Fibroblast of skin of right biceps (primary cell): ENCODE results near the gene WDR82.

Source experiments
- DNase-seq: peaks from one replicate; pipeline ENCODE4 v3.0.0-alpha.2; 2013

WDR82 gene

DNA sequence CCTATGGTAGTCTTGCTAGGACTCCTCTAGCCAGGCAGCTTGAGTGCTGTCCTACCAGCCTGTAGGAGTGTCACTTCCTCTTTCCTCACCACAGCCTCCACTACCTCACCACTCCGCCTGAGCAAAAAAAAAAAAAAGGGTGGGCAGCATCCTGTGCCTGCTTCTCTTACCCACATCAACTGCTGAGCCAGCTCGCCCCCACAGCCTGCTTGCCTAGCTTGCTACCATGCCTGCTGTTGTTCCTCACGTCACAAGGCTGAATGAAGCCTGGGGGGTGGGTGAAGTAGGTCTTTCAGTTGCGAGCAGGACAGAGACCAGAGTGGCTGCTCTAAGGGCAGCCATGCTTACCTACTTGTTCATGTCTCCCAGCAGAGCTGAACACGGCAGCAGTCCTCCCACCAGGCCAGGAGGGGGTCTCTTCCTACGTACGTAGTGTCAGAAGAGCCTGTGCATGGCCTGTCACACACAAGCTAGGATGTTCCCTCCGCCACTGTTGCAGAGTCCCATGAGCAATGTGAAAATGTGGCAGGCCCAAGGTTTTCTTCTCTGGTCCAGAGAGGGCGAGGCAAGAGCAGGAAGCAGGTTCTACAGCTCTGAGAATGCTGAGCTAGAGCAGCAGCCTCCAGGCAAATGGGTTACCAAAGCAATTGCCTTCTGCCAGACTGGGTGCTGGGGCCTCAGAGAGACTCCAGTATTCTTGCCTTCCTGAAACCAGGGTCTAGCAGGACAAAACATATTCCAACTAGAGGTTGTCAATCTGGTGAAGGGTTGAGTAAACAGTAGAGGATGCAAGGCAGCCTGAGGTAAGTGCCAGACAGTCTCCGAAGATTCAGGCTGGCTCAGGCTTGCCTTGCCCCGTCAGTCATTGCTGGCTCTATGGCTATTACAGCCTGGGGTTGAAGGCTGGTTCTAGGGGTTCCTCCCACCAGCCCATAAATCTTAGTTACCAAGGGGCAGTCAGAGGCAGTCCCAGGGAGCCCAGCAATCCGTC, 24.8 kb downstream of the WDR82 start:
- no peak for DNase-seq

DNA sequence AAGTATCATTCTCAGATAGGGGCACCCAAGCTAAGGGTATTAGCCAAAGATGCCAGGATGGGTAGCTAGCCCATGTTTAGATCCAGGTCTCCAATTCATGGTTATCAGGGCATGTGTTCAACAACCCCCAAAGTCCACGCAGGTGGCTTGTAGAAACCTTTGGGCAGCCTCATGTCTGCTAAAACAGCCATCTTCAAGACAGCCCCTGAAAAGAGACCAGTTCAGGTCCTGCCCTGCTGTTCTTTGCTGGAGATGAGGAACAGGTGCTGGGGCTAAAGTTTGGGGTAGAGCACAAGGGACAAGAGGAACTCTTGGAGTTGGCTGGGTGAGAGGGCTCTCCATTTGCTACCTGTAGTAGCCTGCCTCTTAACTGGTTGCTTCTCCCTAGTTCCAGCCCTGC, 28.3 kb downstream of the WDR82 start:
- DNase-seq, result no peak

DNA sequence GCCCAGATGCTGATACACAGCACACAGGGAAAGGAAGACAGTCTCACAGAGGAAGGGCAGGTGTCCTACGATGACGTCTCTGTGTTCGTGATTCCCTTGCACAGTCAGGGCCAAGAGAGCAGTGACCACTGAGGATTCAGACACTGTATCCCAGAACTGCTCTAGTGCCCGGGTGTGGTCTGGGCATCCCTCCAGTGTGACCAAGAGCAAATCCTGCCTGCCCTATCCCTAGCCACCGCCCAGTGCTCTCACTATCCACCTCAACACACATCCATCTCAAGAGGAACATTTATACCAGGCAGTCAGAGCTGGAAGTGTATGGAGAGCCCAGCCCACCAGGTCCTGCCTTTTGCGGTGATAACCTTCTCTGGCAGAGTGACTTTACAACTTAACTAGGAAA, 28.8 kb downstream of the WDR82 start:
- no peak for DNase-seq

DNA sequence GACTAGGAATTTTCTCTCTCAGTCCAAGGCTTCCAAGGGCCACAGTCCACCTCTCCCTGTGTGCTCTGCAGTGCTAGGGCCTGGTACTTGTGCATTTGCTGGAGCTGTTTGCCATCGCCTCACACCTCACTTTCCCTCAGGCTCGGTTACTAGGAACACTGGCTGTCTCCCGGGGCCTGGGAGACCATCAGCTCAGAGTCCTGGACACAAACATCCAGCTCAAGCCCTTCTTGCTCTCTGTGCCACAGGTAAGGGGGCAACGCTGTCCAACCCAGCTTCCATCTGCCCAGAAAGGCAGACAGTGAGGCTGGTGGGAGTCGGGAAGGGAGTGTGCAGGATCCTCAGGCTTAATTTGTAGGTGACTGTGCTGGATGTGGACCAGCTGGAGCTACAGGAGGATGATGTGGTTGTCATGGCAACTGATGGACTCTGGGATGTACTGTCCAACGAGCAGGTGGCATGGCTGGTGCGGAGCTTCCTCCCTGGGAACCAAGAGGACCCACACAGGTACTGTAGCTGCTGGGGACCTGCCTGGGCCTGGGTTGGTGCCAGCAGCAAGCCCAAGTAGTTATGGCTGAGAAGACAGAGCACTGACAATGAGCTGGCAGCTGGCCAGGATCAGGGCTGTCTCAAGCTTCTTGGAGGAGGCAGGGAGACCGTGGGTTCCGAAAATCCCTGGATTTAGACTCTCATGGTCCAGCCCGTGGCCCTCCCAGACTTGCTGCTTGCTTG, 29.5 kb downstream of the WDR82 start:
- DNase-seq, result peak; percentile 19

DNA sequence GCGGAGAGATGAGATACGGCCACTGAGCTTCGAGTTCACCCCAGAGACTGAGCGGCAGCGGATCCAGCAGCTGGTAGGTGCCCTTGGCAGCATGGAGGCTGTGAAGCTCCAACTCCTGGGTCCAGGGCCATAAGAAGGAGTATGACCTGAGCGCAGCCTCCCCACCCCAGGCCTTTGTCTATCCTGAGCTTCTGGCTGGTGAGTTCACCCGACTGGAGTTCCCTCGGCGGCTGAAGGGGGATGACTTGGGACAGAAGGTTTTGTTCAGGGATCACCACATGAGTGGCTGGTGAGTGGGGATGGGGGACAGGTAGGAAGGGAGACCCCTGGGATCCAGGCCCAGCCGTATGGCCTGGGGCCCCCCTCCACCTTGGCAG, 30.3 kb downstream of the WDR82 start:
- no peak for DNase-seq

DNA sequence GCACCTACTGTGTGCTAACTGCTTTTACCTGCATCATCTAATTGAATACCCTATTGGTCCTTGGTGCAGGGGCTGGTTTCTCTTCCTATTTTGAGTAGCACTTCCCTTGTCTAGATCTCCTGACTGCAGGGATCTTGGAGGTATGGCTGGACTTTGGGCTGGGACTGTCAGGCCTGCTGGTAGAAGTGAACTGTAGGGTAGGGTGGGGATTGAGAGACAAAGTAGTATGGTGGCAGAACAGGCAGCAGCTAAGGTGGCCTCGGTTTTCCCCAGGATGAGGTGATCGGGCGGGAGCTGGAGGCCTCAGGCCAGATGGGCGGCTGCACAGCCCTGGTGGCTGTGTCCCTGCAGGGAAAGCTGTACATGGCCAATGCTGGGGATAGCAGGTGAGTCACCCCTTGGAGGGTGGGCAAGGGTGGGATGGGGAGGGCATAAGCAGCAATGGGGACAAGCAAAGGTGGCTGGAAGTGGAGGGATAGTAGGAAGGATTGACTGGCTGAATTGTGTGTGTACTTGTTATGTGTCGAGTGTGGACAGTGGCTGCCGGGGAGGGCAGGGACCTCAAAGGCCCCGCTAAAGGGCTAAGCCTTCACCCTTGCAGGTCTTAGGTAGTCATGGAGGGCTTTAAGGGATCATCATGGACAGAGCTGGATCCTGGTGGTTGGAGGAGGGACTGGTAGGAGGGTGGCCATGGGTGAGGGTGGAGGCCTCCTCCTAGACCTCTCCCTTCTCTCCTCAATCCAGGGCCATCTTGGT, 30.9 kb downstream of the WDR82 start:
- DNase-seq, result no peak

DNA sequence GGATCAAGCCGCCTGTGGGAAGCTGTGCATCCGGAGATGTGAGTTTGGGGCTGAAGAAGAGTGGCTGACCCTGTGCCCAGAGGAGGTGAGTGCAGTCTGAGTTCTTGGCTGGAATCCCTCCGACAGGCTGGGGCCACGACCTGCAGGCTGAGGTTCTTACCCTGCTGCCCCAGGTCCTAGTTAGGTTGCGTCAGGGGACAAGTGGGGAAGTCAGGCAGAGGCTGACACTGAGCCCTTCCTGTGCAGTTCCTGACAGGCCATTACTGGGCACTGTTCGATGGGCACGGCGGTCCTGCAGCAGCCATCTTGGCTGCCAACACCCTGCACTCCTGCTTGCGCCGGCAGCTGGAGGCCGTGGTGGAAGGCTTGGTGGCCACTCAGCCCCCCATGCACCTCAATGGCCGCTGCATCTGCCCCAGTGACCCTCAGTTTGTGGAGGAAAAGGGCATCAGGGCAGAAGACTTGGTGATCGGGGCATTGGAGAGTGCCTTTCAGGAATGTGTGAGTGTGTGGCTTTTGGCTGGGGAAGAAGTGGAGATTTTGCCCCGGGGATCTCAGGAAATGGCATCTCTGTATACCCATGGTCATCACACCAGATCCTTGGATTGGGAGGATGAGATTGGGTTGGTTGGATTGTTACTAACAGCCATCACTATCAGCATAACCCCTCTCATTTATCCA, 31.6 kb downstream of the WDR82 start:
- no peak for DNase-seq

DNA sequence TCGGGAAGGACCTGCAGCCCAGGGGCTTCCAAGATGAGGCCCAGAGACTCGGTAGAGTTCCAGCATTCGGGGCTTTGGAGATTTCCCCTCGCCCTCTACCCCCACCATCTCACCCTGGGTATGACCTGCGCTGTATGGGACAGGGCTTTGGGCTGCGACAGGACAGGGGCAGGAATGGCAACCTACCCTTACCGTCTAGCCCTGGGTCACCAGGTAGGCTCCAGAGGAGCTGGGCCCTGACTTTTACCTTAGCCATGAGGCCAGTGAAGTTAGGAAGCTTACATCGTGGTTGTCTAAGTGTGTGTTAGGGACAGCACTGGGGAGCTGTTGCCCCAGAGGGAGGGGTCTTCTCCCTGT, 32.2 kb downstream of the WDR82 start:
- DNase-seq, result no peak

DNA sequence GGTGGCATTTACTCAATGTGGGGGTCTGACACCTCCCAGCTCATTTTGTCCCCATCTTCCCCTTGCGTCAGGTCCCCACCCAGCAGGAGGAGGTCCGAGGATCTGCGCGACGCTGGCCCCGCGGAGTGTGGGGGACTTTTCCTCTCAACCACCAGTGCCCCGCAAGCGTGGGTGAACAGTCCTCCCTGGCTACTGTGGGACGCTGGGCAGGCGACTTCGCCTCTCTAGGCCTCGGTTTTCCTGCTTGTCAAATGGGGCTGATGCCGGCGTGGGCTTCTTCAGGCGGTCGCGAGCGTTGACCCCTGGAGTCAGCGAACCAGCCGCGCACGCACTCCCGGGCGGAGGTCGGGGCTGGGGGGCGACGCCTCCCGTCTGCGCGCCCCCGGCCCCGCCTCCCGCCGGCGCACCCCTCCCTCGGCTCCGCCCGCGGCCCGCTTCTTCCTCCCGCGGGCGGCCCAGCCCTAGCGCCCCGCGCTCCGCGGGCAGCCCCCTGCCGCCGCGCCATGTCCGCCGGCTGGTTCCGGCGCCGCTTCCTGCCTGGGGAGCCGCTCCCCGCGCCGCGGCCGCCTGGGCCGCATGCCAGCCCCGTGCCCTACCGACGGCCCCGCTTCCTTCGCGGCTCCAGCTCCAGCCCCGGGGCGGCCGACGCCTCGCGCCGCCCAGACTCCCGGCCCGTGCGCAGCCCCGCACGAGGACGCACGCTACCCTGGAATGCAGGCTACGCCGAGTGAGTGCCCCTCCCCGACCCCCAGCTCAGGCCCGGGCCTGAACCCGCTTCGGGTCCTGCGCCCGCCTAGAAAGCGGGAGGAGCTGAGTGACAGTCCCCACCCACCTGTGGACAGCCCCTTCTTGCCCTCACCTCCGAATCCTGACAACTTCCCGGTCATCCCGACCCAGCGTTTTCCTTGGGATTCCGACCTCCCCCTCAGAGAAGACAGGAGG, 32.9 kb downstream of the WDR82 start, which contains the start of gene PPM1M:
PPM1M (plus strand) TSS at position 438 of the 942 bp plus-strand sequence; CDS start at position 504, 66 bp downstream.
- DNase-seq, result peak; percentile 68

DNA sequence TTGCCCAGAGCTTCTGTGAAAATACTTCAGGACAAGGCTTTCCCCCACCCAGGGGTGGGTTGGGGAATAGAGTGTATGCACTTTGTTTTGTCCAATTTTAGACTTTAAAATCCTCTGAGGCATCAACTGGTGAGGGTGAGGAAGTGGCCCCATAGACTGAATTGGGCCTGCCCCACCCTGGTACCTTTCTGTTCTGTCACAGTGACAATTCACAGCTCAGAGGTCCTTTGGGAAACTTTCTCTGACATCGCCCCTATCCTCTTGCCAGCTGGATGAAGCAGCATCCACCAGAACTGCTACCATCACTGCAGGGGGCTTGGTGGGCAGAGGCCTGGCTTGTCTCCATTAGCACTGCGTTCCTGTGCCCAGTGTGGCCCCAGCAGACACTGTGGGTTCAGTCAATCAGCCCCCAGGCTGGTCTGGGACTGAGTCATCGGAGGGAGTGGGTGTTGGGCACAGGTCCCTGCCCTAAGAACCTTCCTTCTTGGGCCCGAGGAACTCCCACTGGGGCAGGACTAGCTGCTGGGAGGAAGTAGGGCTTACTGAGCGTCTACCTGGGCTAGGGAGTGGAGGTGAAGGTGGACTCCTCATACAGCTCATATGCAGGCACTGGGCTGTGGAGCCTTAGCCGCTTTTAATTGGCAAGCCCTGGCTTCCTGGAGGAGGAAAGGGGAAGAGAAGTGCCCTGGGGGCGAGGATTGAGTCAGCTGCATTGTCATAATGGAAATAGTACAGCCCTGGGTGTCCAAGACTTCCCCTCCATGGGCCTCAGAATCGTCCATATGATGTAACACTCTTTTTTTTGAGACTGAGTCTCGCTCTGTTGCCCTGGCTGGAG, 34.4 kb downstream of the WDR82 start:
- peak; percentile 30 for DNase-seq

DNA sequence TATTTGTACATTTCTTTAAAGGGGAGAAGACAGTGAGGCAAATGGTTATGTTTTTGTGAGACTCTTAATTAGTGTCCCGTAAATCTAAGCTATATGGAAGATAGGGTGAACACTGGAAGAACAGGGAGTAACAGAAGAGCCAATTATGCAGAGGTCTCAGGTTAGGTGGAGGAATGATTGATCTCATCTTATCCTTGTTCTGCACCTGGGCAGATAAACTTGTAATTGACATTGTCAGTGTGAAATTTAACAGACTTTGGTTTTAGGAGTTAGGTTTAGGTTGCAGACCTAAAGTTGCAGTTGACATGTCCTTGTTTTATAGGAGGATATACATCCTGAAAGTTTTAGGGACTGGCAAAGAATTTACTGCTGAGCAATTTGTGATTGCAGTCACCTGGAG, 36.4 kb downstream of the WDR82 start:
- DNase-seq, result no peak

DNA sequence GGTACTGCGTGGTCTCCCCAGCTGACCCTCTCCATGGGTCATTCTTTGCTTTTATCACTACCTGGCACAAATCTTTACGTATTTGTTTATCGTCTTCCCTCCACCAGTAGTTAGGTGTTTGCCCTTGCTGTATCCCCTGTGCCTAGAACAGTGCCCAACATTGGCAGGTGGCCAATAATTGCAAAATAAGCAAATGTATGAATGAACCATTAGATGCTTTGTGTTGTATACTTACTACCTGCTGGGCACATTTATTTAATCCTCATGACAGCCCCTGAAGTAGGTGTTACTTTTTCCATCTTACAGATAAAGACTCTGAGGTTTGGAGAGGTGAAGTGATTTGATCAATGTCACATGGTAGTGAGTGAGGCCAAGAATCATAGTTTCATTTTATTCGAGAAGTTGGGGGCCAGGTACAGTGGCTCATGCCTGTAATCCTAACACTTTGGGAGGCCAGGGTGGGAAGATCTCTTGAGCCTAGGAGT, 37.5 kb downstream of the WDR82 start:
- DNase-seq, result no peak

DNA sequence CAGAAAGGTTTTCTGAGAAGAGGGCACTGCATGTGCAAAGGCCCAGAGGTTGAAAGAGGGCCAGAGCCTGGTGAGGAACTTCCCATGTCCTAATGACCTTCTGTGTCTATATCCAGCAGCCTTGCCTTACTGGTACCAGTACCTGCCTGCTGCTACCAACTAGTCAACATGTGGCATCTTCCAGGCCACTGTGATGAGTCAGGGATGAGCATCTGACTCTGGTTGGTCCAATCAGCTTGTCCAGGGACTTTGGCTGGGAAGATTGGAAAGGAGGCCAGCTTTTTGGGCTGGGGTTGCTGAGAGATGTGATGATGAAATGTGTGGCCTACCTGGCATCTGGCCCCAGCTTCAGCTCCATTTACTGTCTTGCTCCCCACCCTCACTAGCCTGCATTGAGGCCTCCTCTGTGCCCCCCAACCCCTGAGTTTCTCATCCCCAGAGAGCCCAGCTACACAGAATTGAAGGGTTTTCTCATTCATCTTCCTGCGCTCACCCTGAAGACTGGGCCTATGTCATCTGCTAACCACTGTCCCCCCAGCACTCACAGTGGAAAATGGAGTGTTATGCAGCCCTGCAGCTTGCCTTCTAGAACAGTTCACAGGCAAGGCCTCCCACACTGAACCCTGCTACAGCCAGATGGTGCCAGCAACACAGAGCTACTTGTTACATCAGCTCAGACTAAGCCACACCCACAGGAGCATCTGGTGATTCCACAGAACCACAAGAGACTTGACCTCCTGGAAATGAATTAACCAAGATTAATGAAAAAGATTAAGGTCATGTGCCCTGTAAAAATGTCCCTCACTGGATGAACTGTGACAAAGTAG, 38.2 kb downstream of the WDR82 start:
- DNase-seq, result peak; percentile 83

DNA sequence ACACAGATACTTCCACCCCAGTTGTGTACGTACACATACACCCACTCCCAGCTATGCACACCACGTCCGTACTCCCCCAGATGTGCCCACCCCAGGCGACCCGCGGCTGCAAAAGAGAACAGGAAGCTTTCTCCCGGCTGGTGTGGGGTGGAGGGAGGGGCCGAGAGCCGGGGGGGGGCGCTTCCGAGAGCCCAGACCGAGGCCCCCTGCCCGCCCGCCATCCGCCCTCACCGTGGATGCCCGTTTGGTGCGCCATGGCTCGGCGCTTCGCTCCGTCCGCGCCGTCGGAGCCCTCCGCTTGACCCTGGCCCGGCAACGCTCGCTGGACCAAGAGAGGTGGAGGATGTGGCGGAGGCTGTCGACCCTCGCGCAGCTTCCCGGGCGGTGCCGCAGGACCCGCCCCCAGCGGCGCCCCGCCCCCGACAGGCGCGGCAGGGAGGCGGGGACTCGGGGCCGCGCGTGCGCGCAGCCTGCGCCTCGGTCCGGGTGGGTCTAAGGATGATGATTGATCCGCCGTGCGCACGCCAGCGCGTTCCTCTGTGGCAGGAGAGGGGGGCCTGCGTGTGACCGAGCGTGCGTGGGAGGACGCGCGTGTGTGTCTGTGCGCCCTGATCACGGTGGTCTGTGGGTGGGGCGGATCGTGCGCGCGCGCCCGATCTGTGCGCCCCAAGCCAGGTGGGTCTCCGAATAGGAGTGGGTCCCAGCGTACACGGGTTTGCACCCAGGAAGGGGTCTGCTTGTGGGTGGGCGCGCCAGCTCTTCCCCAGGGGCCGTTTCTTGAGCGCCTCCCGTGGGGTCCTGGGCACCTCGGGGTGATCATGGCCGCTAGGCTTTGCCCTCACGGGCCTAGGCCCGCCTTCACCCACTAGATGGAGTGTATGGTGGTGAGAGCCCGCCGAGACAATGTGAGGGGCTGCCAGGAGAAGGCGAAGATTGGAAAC, 39.4 kb downstream of the WDR82 start, which contains the start of gene TWF2:
TWF2 (minus strand) TSS at position 398 of the 941 bp plus-strand sequence; CDS start at position 256, 142 bp downstream.
- peak; percentile 81 for DNase-seq

DNA sequence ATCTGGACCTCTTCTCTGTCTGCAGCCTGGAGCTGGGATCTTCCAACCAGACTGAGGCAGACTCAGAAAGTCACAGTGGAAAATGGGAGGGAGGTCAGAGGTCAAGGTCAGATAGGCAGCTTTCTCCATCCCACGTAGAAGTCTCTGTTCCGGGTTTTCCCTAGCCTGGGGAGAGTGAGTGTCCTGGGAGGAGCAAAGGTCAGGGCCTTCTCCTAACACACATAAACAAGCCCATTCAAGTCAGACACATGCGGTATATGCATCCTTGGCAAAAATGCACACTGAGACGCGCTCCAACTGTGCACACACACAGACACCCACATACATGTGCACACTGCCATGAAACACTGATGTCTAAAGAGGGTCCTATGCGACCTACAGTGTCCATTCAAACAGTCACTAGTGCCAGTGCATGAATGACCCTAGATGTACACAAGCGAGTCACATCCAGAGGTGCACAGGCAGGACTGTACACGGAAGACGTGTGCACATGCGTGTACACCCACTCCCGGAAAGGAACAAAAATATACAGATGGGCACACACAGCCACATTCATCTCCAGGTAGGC, 40.2 kb downstream of the WDR82 start:
- DNase-seq, result no peak

DNA sequence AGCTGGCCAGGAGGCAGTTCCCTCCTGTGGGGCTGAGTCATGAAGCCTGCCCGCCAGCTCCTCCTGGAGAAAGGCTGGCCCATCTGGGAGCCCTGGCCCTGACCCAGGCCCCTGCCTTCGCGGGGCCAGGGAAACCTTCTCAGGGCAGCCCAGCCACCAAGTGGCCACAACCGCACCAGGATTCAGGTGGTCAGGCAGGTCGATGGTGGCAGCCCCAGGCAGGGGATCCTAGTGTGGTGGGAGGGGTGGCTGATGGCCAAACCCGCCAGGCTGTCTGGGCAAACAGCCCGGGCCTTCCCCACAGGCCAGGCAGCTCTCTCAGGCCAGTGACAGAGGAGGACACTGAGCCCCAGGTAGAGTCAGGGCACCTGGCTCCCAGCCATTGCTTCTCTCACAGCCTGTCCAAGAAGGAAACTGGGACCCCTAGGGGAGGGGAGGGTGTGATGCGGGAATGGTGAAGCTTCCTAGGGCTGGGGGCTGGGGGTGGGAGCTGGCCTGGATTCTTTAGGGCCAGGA, 40.7 kb downstream of the WDR82 start:
- peak; percentile 85 for DNase-seq

DNA sequence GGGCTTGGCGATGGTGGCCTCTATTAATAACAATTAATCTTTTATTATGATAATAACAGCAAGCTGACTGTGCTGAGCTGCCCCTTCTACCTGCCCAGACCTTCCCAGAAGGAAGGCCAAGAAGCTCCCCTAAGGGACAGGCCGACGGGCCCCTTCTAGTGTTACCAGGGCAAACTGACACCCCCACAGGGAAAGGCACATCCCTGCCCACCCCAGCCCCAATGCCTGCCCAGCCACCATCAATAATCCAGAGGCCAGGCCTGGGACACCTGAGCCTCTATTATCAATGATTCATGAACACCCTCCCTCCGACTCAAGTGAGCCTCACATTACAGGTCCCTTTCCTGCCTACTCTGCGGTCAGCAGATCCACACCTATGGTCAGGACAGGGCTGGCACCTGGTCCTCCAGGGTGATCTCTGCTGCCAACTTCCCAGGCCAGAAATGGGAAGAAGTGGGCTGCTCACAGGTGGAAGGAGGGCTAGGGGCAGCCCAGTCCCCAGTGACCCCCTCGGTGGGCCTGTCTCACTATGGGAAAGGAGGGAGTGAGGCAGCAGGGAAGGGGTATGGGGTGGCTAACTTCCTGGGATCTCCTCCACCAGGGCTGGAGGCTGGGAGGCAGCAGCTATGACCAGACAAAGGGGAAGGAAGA, 41.3 kb downstream of the WDR82 start:
- DNase-seq, result no peak
